Bronchial epithelial cell (primary cell): Measurements from ENCODE around the gene ALDOC. TPM values are rescaled to one million over a fixed set of nuclear protein-coding genes. Genes with fewer than 3 reads are reported as not detected.
"Not testable (repeated sequence)": the region's sequence is repeated elsewhere in the genome, so short reads cannot be mapped to it uniquely, and the experiment has no call there.

Experiments
- DNase-seq: peaks from one replicate; pipeline ENCODE4 v3.0.0-alpha.2; 2010; ENCODE audit warnings: low read depth
- FAIRE-seq: peaks from 2 replicates; lab custom pipeline; 2011; peaks lifted over from hg19 to GRCh38; lab: Jason Lieb, UNC
- H3K27me3 ChIP-seq: 2 replicates; pipeline ENCODE4 v1.5.1; 2011; ENCODE audit warnings: low read length; ENCODE audit not compliant: control insufficient read depth, insufficient read depth
- H3K36me3 ChIP-seq: 2 replicates; pipeline ENCODE4 v1.5.1; 2011; ENCODE audit warnings: low read length; ENCODE audit not compliant: control insufficient read depth, insufficient read depth
- H3K4me3 ChIP-seq: 2 replicates; pipeline ENCODE4 v1.5.1; 2011; ENCODE audit warnings: mild to moderate bottlenecking, low read depth, low read length, control low read depth
- CTCF ChIP-seq: IDR thresholded peaks from 2 replicates; pipeline ENCODE4 v1.5.1; 2011; ENCODE audit warnings: mild to moderate bottlenecking, moderate library complexity, low read length, control low read depth, inconsistent platforms; ENCODE audit not compliant: insufficient read depth, severe bottlenecking
- total RNA-seq: library from RNA; depleted of rRNA; stranded (reverse); fragments of >200 nt; gene quantifications from 2 replicates; pipeline ENCODE4 v1.2.1, GENCODE V29; 2014

Gene ALDOC
- total RNA-seq, 1 donor from 2014 or later, result 53.4 TPM

- no peaks in the 10 kb centered on the region for H3K27me3 ChIP-seq
- FAIRE-seq (no peak), DNase-seq (no peak)
- TF ChIP-seq CTCF, result no peak
- H3K36me3 ChIP-seq, result peaks cover 21% of the 10 kb centered on the region
- no peak overlapping the region for H3K4me3 ChIP-seq
These were observed 35.8 kb upstream of the ALDOC start for GRCh38 chr17:28612531-28612930.

GRCh38 chr17:28610376-28610775 lies 33.7 kb upstream of the ALDOC start:
- Histone ChIP-seq H3K27me3 (no peaks in the 10 kb centered on the region), H3K36me3 (peaks cover 9% of the 10 kb centered on the region), H3K4me3 (no peak overlapping the region)
- no peak for FAIRE-seq
- no peak for TF ChIP-seq CTCF
- DNase-seq, result no peak

- H3K4me3 ChIP-seq, H3K36me3 ChIP-seq, H3K27me3 ChIP-seq, DNase-seq, FAIRE-seq: not testable (repeated sequence)
These were observed 27.3 kb upstream of the ALDOC start for GRCh38 chr17:28604031-28604430.

- DNase-seq (peak; percentile 89), FAIRE-seq (no peak)
- no peak for TF ChIP-seq CTCF
- H3K36me3 ChIP-seq, result no peaks in the 10 kb centered on the region
- H3K4me3 ChIP-seq, result peak overlapping the region; percentile 68
- no peaks in the 10 kb centered on the region for H3K27me3 ChIP-seq
These were observed 22.9 kb upstream of the ALDOC start for GRCh38 chr17:28599311-28600184.

- FAIRE-seq (no peak), DNase-seq (peak; percentile 82)
- TF ChIP-seq CTCF, result no peak
- Histone ChIP-seq H3K36me3 (no peaks in the 10 kb centered on the region), H3K27me3 (no peaks in the 10 kb centered on the region), H3K4me3 (peak within 1 kb of the TSS; percentile 68)
These were observed 22.2 kb upstream of the ALDOC start, which contains the start of gene SPAG5 for GRCh38 chr17:28598799-28599310. SPAG5 (minus strand) TSS chr17:28599025; CDS start chr17:28598946, 79 bp downstream.

GRCh38 chr17:28598389-28598788 lies 21.7 kb upstream of the ALDOC start:
- DNase-seq (no peak), FAIRE-seq (no peak)
- Histone ChIP-seq H3K36me3 (no peaks in the 10 kb centered on the region), H3K27me3 (no peaks in the 10 kb centered on the region), H3K4me3 (peak overlapping the region; percentile 68)
- TF ChIP-seq CTCF, result no peak
